ENCODE data around the gene CXXC5.

Gene CXXC5

DNA sequence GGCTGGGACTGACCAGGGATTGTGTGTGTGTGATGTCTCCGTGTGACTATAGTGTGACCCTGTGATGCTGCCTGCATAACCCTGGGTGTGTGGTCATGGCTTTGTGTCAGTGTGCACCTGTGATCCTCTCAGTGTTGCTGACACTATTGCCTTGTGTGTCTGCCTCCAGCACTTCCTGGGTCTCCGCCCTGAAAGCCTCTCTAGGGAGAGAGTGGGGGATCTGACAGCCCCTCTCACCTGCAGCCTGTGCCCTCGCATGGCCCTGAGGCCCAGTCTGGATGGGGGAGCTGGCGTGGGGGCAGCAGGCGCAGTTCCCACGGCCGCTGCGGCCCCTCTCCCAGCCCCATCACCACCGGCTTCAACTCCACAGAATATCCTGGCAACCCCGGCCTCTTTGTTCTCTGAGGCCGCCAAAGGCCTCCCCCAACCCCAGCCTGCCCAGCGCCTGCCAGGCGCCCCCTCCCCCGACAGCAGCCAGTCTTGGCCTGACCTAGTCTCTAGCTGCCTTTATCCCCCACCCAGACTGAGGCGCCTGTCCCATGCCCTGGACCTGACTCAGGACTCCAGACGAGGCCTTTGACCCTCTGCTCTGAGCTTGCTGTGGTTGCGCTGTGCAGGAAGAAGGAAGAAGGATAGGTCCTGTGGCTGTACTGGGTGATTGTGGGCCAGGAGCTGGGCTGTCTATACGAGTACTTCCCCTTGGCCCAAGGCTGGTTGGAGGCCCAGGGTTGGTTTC lies 38.7 kb downstream of the CXXC5 start:
- Mint-ChIP-seq H3K4me3 (no peak overlapping the region), H3K9me3 (no peaks in the 10 kb centered on the region), H3K4me1 (peaks cover 20% of the 10 kb centered on the region), H3K36me3 (peaks cover 28% of the 10 kb centered on the region), H3K27ac (no peak overlapping the region)
- ATAC-seq (no peak), DNase-seq (ENCODE audit: low spot score in 2 of 2) (no peak)

DNA sequence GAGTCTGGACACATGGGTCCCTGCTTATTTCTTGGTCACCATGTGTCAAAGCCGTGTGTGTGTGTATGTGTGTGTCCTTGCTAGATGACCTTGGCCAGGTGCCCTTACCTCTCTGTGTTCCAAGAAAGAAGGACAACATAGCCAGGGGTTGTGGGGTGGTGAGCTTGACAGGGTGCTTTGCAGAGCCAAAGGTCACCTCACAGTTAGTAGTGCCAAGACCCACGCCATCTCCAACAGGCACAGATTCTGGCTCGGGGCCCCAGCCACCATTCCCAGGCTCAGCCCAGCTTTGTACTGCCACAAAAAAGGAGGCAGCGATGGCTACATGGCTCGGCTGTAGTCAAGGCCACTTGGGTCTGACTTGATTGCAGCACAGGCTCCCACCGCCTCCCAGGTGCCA lies 39.5 kb downstream of the CXXC5 start:
- ATAC-seq (no peak), DNase-seq (ENCODE audit: low spot score in 2 of 2) (no peak)
- Mint-ChIP-seq H3K4me1 (peaks cover 20% of the 10 kb centered on the region), H3K4me3 (no peak overlapping the region), H3K27ac (no peak overlapping the region), H3K36me3 (peaks cover 20% of the 10 kb centered on the region), H3K9me3 (no peaks in the 10 kb centered on the region)

DNA sequence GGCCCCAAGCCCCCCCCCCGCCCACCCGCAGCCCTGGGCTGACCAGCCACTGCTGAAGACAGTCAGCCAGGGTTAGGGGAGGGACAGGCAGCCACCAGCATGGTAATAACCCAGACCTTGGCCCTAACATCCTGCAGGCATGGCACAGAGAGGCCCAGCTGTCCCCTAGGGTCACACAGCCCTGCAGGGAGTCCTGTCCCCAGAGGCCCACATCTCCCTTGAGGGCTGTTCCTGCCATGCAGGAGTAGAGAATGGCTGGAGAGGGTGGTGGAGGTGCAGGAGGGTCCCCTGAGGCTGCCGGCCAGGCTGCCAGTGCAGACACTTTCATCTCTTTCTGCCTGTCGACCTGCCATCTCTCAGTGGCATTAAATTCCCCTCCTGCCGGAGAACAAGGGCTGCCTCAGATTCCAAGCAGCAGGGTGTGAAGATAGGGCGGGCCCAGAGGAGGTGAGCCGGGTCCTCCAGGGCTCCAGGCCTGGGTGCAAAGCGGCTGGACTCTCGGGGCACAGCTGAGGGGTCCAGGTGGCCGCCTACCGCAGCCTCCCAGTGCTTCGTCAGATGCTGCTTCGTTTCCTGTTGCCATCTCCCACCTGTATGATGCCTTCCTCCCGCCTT lies 40.0 kb downstream of the CXXC5 start:
- no peak overlapping the region for H3K4me3 Mint-ChIP-seq
- no peaks in the 10 kb centered on the region for H3K9me3 Mint-ChIP-seq
- H3K27ac Mint-ChIP-seq = no peak overlapping the region
- ATAC-seq = no peak
- no peak for DNase-seq (ENCODE audit: low spot score in 2 of 2)
- peaks cover 14% of the 10 kb centered on the region for H3K36me3 Mint-ChIP-seq
- H3K4me1 Mint-ChIP-seq = peaks cover 20% of the 10 kb centered on the region

DNA sequence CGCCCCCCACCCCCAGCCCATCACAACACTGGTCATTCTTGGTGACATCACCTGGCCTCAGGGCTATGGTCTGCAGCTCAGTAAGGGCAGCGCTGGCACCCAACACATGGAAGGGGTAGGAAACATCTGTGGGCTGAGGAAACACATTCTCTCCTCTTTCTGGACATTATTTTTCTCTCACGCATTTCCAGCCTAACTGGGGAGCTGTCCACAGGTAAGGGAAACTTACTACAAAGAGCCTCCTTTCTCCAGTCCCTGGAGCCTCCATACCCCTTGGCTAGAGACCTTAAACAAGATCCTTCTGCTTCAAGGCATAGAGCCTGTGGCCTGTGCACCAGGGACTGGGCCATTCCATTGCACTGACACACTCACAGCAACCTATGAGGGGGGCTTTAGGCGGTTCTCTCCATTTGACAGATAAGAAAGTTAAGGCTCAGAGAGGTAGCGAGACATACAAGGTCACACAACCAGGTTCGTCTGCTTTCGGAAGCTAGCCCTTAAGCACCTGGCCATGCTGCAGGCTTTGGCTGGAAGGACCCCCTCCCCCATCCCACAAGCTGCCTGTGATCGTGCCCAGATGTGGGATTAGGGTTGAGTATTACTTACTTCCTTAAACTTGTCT lies 40.7 kb downstream of the CXXC5 start:
- ATAC-seq (no peak), DNase-seq (ENCODE audit: low spot score in 2 of 2) (no peak)
- Mint-ChIP-seq H3K4me1 (peaks cover 20% of the 10 kb centered on the region), H3K27ac (no peak overlapping the region), H3K36me3 (peaks cover 8% of the 10 kb centered on the region), H3K4me3 (no peak overlapping the region), H3K9me3 (no peaks in the 10 kb centered on the region)

DNA sequence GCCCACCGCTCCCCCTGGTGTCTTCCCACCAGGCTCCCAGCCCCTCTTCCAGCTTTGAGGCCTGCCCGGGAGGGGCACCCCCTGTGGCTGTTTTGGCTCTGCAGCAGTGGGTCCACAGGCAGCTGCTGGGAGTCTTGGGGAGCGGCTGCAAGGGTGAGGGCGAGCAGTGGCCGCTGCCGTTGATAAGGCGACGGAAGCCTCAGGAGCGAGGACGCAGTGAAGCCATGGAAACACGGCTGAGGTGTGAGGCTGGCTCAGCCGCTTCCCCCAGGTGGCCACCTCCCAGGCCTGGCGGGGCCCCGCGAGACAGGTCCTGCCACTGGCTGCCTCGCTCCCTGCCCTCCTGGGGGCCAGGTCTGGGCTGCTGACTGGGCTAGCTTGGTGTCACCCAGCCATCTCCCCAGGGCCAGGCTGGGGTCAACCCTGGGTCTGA lies 41.5 kb downstream of the CXXC5 start:
- DNase-seq (ENCODE audit: low spot score in 2 of 2) (no peak), ATAC-seq (peak; percentile 26)
- H3K4me1 Mint-ChIP-seq = peaks cover 13% of the 10 kb centered on the region
- no peaks in the 10 kb centered on the region for H3K36me3 Mint-ChIP-seq
- H3K9me3 Mint-ChIP-seq = no peaks in the 10 kb centered on the region
- H3K27ac Mint-ChIP-seq = no peak overlapping the region
- no peak overlapping the region for H3K4me3 Mint-ChIP-seq

DNA sequence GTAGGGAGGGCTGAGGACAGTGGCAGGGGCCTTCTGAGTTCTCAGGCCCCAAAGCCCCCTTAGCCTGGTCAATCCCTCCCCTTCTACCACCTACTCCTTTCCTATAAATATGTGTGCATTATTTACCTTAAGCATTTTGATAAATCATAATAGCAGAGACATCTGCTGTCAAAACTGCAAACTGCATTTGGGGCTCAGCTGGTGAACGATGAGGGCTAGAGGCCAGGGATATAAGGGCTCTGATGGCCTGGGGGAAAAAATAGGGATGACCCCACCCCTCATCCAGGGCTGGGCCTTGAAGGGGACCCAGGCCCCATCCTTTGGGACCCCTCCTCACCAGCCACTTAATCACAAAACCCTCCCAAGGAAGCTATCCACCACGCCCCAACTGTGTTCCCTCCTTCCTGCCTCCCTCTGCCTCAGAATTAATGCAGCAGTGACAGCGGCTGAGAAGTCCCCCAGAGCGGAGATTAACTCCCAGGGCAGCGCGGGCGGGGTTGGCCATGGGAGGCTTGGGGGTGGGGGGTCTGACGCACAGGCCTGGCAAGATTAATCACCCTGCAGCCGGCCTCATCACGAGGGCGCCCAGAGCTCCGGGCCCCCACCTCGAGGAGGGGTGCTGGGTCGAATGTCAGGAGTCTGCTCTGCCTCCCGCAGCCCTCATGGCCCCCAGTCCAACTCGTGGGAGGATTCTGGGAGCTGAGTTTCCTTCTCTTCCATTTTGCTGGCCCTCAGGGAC lies 42.1 kb downstream of the CXXC5 start:
- no peak overlapping the region for H3K4me3 Mint-ChIP-seq
- H3K9me3 Mint-ChIP-seq = no peaks in the 10 kb centered on the region
- ATAC-seq (peak; percentile 44), DNase-seq (ENCODE audit: low spot score in 2 of 2) (no peak)
- no peaks in the 10 kb centered on the region for H3K36me3 Mint-ChIP-seq
- peak overlapping the region; percentile 72 for H3K27ac Mint-ChIP-seq
- peaks cover 13% of the 10 kb centered on the region for H3K4me1 Mint-ChIP-seq

DNA sequence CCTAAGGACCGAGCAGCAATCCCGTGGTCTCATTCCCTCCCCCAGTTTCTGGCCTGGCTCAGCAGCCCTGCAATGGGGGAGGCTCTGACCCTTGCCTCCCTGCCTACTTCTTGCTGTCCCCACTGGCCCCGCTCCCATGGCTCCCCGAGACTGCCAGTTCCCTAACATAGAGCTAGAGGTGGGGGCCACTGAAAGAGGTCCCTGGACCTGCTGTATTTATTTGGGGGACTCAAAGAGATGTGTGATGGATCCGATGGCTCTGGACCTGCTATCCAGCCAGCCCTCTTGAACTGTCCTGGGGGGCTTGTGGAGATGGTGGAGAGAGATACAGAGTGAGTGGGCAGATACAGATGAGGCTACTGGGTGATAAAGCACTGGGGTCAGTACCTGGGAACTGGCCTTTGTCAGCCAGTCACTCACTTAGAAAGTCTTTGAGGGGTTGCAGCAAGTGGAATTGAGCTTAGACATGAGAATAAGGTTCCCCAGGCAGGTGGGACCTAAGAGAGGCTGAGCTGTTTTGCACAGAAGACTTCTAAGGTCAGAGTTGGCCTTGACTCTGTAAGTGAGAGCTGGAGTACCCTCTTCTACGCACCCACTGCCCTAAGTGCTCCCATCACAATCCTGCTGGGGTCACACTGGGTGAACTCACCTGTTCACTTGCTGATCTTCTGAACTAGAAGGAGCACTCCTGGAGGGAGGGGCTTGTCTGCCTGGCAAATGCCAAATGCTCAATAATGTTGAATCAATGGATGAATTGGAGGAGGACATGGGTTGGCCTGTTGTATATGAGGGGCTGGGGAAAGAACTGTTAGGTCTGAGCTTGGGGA lies 42.9 kb downstream of the CXXC5 start:
- Mint-ChIP-seq H3K9me3 (no peaks in the 10 kb centered on the region), H3K4me3 (no peak overlapping the region), H3K4me1 (peaks cover 10% of the 10 kb centered on the region), H3K36me3 (no peaks in the 10 kb centered on the region), H3K27ac (peak overlapping the region; percentile 72)
- ATAC-seq (no peak), DNase-seq (ENCODE audit: low spot score in 2 of 2) (no peak)

DNA sequence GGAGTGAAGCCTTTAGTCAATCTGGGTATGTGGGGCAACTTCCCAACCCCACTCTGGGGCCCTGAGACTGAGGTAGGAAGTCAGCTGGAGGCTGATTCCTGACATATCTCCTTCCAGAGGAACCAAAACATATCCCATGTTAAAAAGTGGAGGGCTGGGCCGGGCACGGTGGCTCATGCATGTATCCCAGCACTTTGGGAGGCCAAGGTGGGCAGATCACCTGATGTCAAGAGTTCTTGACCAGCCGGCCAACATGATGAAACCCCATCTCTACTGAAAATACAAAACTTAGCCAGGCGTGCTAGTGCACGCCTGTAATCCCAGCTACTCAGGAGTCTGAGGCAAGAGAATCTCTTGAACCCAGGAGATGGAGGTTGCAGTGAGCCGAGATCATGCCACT lies 44.0 kb downstream of the CXXC5 start:
- Mint-ChIP-seq H3K4me1 (peaks cover 12% of the 10 kb centered on the region), H3K27ac (no peak overlapping the region), H3K9me3 (no peaks in the 10 kb centered on the region), H3K36me3 (no peaks in the 10 kb centered on the region), H3K4me3 (no peak overlapping the region)
- no peak for ATAC-seq
- DNase-seq (ENCODE audit: low spot score in 2 of 2) = no peak

DNA sequence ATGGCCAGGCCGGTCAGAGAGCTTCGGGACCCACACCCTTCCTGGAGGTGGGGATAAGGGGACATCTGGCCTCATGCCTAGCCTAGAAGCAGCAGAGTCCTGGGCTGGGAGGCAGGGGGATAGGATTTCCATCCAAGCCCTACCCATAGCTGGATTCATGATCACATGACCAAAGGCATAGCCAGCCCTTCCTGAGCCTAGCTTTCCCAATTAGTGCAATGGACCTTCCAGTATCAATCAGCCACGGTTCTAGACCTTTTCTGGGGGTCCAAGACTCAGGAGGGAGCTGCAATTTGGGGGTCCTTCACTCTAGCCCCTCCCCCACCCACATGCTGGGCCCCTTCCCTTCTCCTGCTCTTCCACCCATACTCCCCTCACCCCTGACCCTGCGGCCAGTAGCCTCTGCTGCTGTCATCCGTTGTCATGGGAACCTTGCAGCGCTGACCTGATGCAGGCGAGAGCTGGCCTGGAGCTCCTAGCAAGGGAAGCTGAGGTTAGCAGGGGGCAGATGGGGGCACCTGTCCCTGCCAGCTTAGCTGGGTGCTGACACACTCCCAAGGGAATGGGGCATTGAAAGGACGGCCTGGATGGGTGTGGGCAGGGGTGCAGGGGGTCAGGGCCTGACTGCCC lies 44.6 kb downstream of the CXXC5 start:
- Mint-ChIP-seq H3K4me1 (peaks cover 15% of the 10 kb centered on the region), H3K9me3 (no peaks in the 10 kb centered on the region), H3K4me3 (no peak overlapping the region)

DNA sequence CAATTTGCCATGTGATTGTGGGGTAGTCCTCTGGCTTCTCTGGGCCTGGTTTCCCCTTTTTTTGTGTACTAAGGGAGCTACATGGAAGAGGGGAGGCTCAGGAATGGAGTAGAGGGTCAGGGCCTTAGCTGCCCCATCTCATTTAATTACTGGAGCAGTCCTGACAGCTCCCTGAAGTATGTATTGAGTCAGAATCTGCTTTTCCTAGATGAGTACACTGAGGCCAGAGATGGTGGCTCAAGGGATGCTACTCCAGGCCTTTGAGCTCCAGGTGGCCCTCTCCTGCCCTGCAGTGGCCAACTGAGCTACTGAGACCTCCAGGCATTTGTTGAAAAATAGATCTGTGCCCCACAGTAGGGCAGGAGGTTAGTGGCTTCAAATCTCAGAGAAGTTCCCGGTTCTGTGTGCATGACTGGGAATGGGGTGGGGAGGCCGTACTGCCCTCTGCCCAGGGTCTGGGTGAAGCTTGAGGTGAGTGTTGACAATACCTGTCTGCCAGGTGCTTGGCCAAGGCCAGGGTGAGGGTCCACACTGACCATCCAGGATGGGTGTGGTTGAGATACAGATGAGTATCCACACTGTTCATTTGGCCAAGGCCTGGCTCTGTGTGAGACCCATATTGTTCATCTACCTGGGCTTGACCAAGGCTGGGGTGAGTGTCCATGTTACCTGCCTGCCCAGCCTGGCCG lies 45.7 kb downstream of the CXXC5 start:
- Mint-ChIP-seq H3K4me1 (peaks cover 25% of the 10 kb centered on the region), H3K27ac (peak overlapping the region; percentile 52), H3K36me3 (no peaks in the 10 kb centered on the region), H3K9me3 (no peaks in the 10 kb centered on the region), H3K4me3 (no peak overlapping the region)
- DNase-seq (ENCODE audit: low spot score in 2 of 2) (no peak), ATAC-seq (no peak)

More for the DNA sequence above, 44.6 kb downstream of the CXXC5 start:
- Mint-ChIP-seq H3K36me3 (no peaks in the 10 kb centered on the region), H3K27ac (no peak overlapping the region)
- no peak for ATAC-seq
- DNase-seq (ENCODE audit: low spot score in 2 of 2) = no peak

DNA sequence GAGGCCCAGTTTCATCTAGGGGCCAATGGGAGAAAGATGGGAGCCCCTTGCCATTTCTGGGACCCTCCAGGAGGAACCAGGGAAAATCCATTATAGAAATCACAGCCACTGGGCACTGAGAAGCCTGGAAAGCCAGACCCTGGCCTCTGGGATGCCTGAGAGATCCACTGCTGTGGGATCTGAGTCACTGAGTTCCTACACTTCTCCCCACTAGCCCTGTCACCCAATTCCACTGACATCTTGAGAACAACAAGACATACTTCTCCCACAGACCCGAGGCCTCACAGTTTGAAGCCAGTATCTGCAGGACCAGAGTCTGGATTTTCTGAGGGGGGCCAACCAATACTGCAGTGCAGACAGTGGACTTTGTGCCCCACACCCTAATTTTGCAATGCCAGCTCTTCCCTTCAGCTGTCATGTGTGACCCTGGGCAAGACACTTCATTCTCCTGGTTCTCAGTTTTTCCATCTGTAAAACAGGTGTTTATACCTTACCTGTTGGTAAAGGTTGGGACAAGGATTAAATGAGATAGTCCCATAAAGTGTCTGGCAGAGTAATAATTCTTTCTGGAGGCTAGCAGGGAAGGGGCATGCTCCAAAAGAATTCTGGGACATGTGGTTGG lies 46.5 kb downstream of the CXXC5 start:
- no peaks in the 10 kb centered on the region for H3K36me3 Mint-ChIP-seq
- H3K9me3 Mint-ChIP-seq = no peaks in the 10 kb centered on the region
- H3K4me3 Mint-ChIP-seq = no peak overlapping the region
- ATAC-seq = no peak
- DNase-seq (ENCODE audit: low spot score in 2 of 2) = no peak
- peaks cover 34% of the 10 kb centered on the region for H3K4me1 Mint-ChIP-seq
- peak overlapping the region; percentile 52 for H3K27ac Mint-ChIP-seq

DNA sequence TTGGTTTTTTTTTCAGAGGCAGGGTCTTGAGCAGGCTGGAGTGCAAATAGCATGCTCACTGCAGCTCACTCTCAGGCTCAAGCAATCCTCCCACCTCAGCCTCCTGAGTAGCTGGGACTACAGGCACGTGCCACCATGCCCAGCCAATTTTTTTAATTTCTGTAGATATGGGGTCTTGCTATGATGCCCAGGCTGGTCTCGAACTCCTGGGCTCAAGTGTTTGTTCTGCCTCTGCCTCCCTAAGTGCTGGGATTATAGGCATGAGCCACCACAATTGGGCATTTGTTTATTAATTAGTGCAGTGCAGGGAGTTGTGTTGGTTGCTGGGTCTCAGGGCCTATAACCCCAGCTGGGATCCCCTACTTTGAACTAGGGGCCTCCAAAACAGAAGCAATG lies 47.0 kb downstream of the CXXC5 start:
- ATAC-seq (no peak), DNase-seq (ENCODE audit: low spot score in 2 of 2) (no peak)
- peaks cover 34% of the 10 kb centered on the region for H3K4me1 Mint-ChIP-seq
- no peaks in the 10 kb centered on the region for H3K9me3 Mint-ChIP-seq
- peak overlapping the region; percentile 52 for H3K27ac Mint-ChIP-seq
- no peaks in the 10 kb centered on the region for H3K36me3 Mint-ChIP-seq
- no peak overlapping the region for H3K4me3 Mint-ChIP-seq

DNA sequence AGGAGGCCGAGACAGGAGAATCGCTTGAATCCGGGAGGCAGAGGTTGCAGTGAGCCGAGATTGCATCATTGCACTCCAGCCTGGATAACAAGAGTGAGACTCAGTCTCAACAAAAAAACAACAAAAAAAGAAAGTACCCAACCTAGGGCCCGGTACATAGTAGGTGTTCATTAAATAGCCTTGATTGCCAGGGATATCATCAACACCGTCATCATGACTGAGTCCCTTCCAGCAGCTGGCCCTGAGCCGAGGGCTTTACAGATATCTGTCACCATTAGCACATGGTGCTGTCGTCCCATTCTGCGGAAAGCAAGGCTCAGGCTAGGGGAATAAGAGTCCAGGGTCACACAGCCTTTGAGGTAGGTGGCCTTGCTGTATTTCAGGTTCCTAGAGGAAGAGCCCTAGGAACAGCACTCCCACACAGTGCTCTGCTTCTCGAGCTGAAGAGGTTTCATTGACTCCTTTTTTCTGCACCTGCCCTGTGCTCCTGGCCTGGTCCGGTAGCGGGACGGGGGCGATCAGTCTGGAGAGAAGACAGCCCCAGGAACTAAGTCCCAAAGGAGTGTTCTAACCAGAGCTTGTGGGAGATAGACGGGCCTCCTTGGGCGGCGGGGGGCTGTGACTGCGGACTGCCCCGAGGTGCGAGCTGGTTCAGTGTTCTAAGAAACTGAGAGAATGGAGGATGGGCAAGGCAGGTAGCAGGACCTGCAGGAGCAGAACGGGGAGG lies 48.2 kb downstream of the CXXC5 start:
- H3K4me3 Mint-ChIP-seq = peak overlapping the region; percentile 73
- DNase-seq (ENCODE audit: low spot score in 2 of 2) (no peak), ATAC-seq (no peak)
- peaks cover 40% of the 10 kb centered on the region for H3K4me1 Mint-ChIP-seq
- no peaks in the 10 kb centered on the region for H3K9me3 Mint-ChIP-seq
- no peaks in the 10 kb centered on the region for H3K36me3 Mint-ChIP-seq
- H3K27ac Mint-ChIP-seq = peak overlapping the region; percentile 85

Data from stimulated activated effector memory CD8-positive, alpha-beta T cell treated with anti-CD3 and anti-CD28 coated beads, Interleukin-12 subunit alpha, Interleukin-12 subunit beta, amount 100 ng/mL, for 72 hours (primary cell).